Inflammatory macrophage (primary cell): Measurements from ENCODE around the gene FGF14.
"Not testable (repeated sequence)": the region's sequence is repeated elsewhere in the genome, so short reads cannot be mapped to it uniquely, and the experiment has no call there.

Experiments used
- DNase-seq, 2 donors: peaks; one replicate each; pipeline ENCODE4 v3.0.0-alpha.2; 2020 to 2022

FGF14 gene

GRCh38 chr13:102028206-102028605, 373.6 kb downstream of the FGF14 start:
- DNase-seq, result no peak

GRCh38 chr13:102021777-102022176, 380.1 kb downstream of the FGF14 start:
- DNase-seq, result no peak

- DNase-seq, result no peak
These were observed 381.1 kb downstream of the FGF14 start for GRCh38 chr13:102020611-102021216.

GRCh38 chr13:102018716-102019115, 383.1 kb downstream of the FGF14 start:
- DNase-seq, result no peak

- no peak for DNase-seq
These were observed 384.6 kb downstream of the FGF14 start for GRCh38 chr13:102017248-102017647.

- DNase-seq, result no peak
These were observed 389.3 kb downstream of the FGF14 start for GRCh38 chr13:102012299-102013293.

- not testable (repeated sequence) for DNase-seq
These were observed 390.4 kb downstream of the FGF14 start for GRCh38 chr13:102011455-102011854.

GRCh38 chr13:102003848-102004570, 397.8 kb downstream of the FGF14 start:
- DNase-seq, result no peak

- no peak for DNase-seq
These were observed 399.6 kb downstream of the FGF14 start for GRCh38 chr13:102002287-102002686.

- no peak for DNase-seq
These were observed 401.1 kb downstream of the FGF14 start for GRCh38 chr13:102000764-102001163.

GRCh38 chr13:101998129-101998528, 403.7 kb downstream of the FGF14 start:
- DNase-seq, result no peak

GRCh38 chr13:101996954-101997353, 404.9 kb downstream of the FGF14 start:
- no peak for DNase-seq

- DNase-seq, result no peak
These were observed 412.0 kb downstream of the FGF14 start for GRCh38 chr13:101989798-101990350.

GRCh38 chr13:101988140-101988539, 413.7 kb downstream of the FGF14 start:
- DNase-seq, result no peak

- no peak for DNase-seq
These were observed 415.5 kb downstream of the FGF14 start for GRCh38 chr13:101986316-101986715.

GRCh38 chr13:101985321-101985720, 416.5 kb downstream of the FGF14 start:
- DNase-seq, result no peak

- DNase-seq, result no peak
These were observed 418.9 kb downstream of the FGF14 start for GRCh38 chr13:101982903-101983302.

GRCh38 chr13:101979825-101980224, 422.0 kb downstream of the FGF14 start:
- no peak for DNase-seq

- DNase-seq, result no peak
These were observed 423.1 kb downstream of the FGF14 start for GRCh38 chr13:101978552-101979315.

- no peak for DNase-seq
These were observed 424.4 kb downstream of the FGF14 start for GRCh38 chr13:101977475-101977874.

GRCh38 chr13:101972191-101972590, 429.7 kb downstream of the FGF14 start:
- no peak for DNase-seq

- no peak for DNase-seq
These were observed 431.5 kb downstream of the FGF14 start for GRCh38 chr13:101970341-101970740.
